Neuronal stem cell (in vitro differentiated cells): ENCODE data around the gene ALPK3.

ENCODE experiments used
- DNase-seq: peaks from one replicate; pipeline ENCODE4 v3.0.0-alpha.2; 2013; ENCODE audit warnings: low spot score
- H2AFZ ChIP-seq: one replicate; pipeline ENCODE4 v1.6.1; 2013; ENCODE audit warnings: mild to moderate bottlenecking, low read length, inconsistent platforms
- H2AK5ac ChIP-seq: 2 replicates; pipeline ENCODE4 v1.6.1; 2013; ENCODE audit warnings: low read depth, mild to moderate bottlenecking, inconsistent platforms, low read length, moderate library complexity, mixed read lengths
- H2BK120ac ChIP-seq: 2 replicates; pipeline ENCODE4 v1.6.1; 2013; ENCODE audit warnings: low read depth, mild to moderate bottlenecking, inconsistent platforms, low read length, moderate library complexity, mixed read lengths
- H2BK12ac ChIP-seq: one replicate; pipeline ENCODE4 v1.6.1; 2013; ENCODE audit warnings: low read length, inconsistent platforms
- H2BK15ac ChIP-seq: 2 replicates; pipeline ENCODE4 v1.6.1; 2013; ENCODE audit warnings: mild to moderate bottlenecking, low read length, inconsistent platforms, mixed read lengths
- H2BK5ac ChIP-seq: one replicate; pipeline ENCODE4 v1.6.1; 2013; ENCODE audit warnings: inconsistent platforms, mild to moderate bottlenecking, low read length, moderate library complexity
- H3K14ac ChIP-seq: one replicate; pipeline ENCODE4 v1.6.1; 2013; ENCODE audit warnings: low read length, inconsistent platforms
- H3K18ac ChIP-seq: 2 replicates; pipeline ENCODE4 v1.6.1; 2013; ENCODE audit warnings: low read length, inconsistent platforms
- H3K23ac ChIP-seq: 2 replicates; pipeline ENCODE4 v1.6.1; 2013; ENCODE audit warnings: low read depth, mild to moderate bottlenecking, mixed read lengths, low read length, inconsistent platforms; ENCODE audit not compliant: poor library complexity
- H3K27ac ChIP-seq: replicated peaks from 3 replicates; pipeline ENCODE4 v1.5.1; 2013; ENCODE audit warnings: low read length, inconsistent platforms
- H3K27me3 ChIP-seq, 3 experiments: 2 replicates each; pipeline ENCODE4 v1.6.1; 2013; ENCODE audit warnings: low read length in 3 of 3, mild to moderate bottlenecking in 2 of 3, inconsistent platforms in 1 of 3, low read depth in 1 of 3, mixed read lengths in 1 of 3, moderate library complexity in 1 of 3; ENCODE audit not compliant: control insufficient read depth in 3 of 3, insufficient read depth in 3 of 3
- H3K36me3 ChIP-seq, 2 donors: replicated peaks in 1 of 2; 2 replicates each; pipeline ENCODE4 v1.6.1; 2013; ENCODE audit warnings: low read length in 2 of 2; ENCODE audit not compliant: control insufficient read depth in 2 of 2, insufficient read depth in 2 of 2
- H3K4ac ChIP-seq: 2 replicates; pipeline ENCODE4 v1.6.1; 2013; ENCODE audit warnings: inconsistent platforms, mild to moderate bottlenecking, low read length, moderate library complexity
- H3K4me1 ChIP-seq, 2 donors: 1 replicate in 1 of 2; 2 replicates in 1 of 2; pipeline ENCODE4 v1.6.1; 2013; ENCODE audit warnings: low read length in 2 of 2, low read depth in 1 of 2; ENCODE audit not compliant: control insufficient read depth in 2 of 2, insufficient read depth in 1 of 2
- H3K4me2 ChIP-seq: one replicate; pipeline ENCODE4 v1.6.1; 2013; ENCODE audit warnings: mild to moderate bottlenecking, low read length, inconsistent platforms; ENCODE audit not compliant: insufficient read depth, poor library complexity, severe bottlenecking
- H3K4me3 ChIP-seq, 2 donors: 2 replicates each; pipeline ENCODE4 v1.5.1; 2013; ENCODE audit warnings: low read length in 2 of 2, mild to moderate bottlenecking in 2 of 2, inconsistent platforms in 1 of 2, moderate library complexity in 1 of 2
- H3K79me1 ChIP-seq: one replicate; pipeline ENCODE4 v1.6.1; 2013; ENCODE audit warnings: low read depth, mild to moderate bottlenecking, inconsistent platforms, low read length, moderate library complexity
- H3K9ac ChIP-seq: one replicate; pipeline ENCODE4 v1.6.1; 2013; ENCODE audit warnings: mild to moderate bottlenecking, low read depth, low read length, inconsistent platforms; ENCODE audit not compliant: poor library complexity
- H3K9me3 ChIP-seq, 2 donors: replicated peaks in 1 of 2; 2 replicates each; pipeline versions ENCODE3 to v1.6.1; 2013; ENCODE audit warnings: low read length in 2 of 2, mild to moderate bottlenecking in 2 of 2, inconsistent platforms in 1 of 2, low read depth in 1 of 2, mixed read lengths in 1 of 2, moderate library complexity in 1 of 2; ENCODE audit not compliant: control insufficient read depth in 2 of 2, insufficient read depth in 1 of 2
- H4K8ac ChIP-seq: one replicate; pipeline ENCODE4 v1.6.1; 2013; ENCODE audit warnings: low read depth, mild to moderate bottlenecking, inconsistent platforms, low read length, moderate library complexity
- H4K91ac ChIP-seq: one replicate; pipeline ENCODE4 v1.6.1; 2013; ENCODE audit warnings: low read length, low read depth, mild to moderate bottlenecking, inconsistent platforms; ENCODE audit not compliant: poor library complexity
- WGBS, 2 donors: extraction: QIAGEN DNeasy Blood & Tissue Kit; methylation state at CpG; one replicate each; pipeline ENCODE4 v1.1.7; 2013; ENCODE audit warnings: missing lambda C conversion rate in 2 of 2, mixed read lengths in 1 of 2; ENCODE audit not compliant: insufficient read length in 2 of 2, insufficient replicate concordance in 1 of 2; ENCODE audit errors: extremely low coverage in 2 of 2; 5-methylcytosine and 5-hydroxymethylcytosine counted together

ALPK3 gene

GRCh38 chr15:84800365-84800806 lies 16.8 kb upstream of the ALPK3 start:
- Histone ChIP-seq H2AK5ac (no peak overlapping the region), H3K9ac (no peak overlapping the region), H3K4ac (no peak overlapping the region), H3K4me1 (no peaks in the 10 kb centered on the region), H2BK15ac (no peak overlapping the region), H3K23ac (no peak overlapping the region), H3K14ac (no peak overlapping the region), H4K8ac (no peak overlapping the region), H3K27ac (no peak overlapping the region), H3K79me1 (no peaks in the 10 kb centered on the region), H2BK12ac (no peak overlapping the region), H2BK5ac (no peak overlapping the region), H3K4me2 (no peak overlapping the region), H3K36me3 (peaks cover 26 to 86% of the 10 kb centered on the region in 2 donors), H3K27me3 (no peaks in the 10 kb centered on the region), H4K91ac (no peak overlapping the region), H3K18ac (no peak overlapping the region), H3K4me3 (no peak overlapping the region), H2BK120ac (no peak overlapping the region), H3K9me3 (no peaks in the 10 kb centered on the region), H2AFZ (no peak overlapping the region)
- no peak for DNase-seq
- WGBS, 2 donors = no CpG with 5 or more reads among the region's 3 CpGs

- H3K27me3 ChIP-seq = no peaks in the 10 kb centered on the region
Measured at GRCh38 chr15:84804005-84804900, 12.9 kb upstream of the ALPK3 start.

GRCh38 chr15:84805221-84805620 lies 11.9 kb upstream of the ALPK3 start:
- no peak for DNase-seq
- Histone ChIP-seq H2BK12ac (no peak overlapping the region), H3K4ac (no peak overlapping the region), H4K91ac (no peak overlapping the region), H2BK5ac (no peak overlapping the region), H3K9me3 (no peaks in the 10 kb centered on the region), H3K14ac (no peak overlapping the region), H2BK15ac (no peak overlapping the region), H3K4me3 (no peak overlapping the region), H2AK5ac (no peak overlapping the region), H3K18ac (no peak overlapping the region), H3K23ac (no peak overlapping the region), H3K36me3 (peaks cover 6 to 53% of the 10 kb centered on the region in 2 donors), H3K27ac (no peak overlapping the region), H3K4me2 (no peak overlapping the region), H2AFZ (no peak overlapping the region), H2BK120ac (no peak overlapping the region), H3K9ac (no peak overlapping the region), H3K79me1 (no peaks in the 10 kb centered on the region), H4K8ac (no peak overlapping the region), H3K4me1 (peaks cover 0 to 7% of the 10 kb centered on the region in 2 donors), H3K27me3 (no peaks in the 10 kb centered on the region)
- no CpG with 5 or more reads among the region's 1 CpG for WGBS, 2 donors

More at GRCh38 chr15:84804005-84804900, 12.9 kb upstream of the ALPK3 start:
- Histone ChIP-seq H3K23ac (no peak overlapping the region), H3K27ac (no peak overlapping the region), H2AK5ac (no peak overlapping the region), H3K4me2 (no peak overlapping the region), H3K9me3 (no peaks in the 10 kb centered on the region), H3K4ac (no peak overlapping the region), H2BK5ac (no peak overlapping the region), H3K18ac (peak overlapping the region; percentile 72), H3K4me3 (no peak overlapping the region), H2BK12ac (no peak overlapping the region), H3K14ac (no peak overlapping the region), H3K36me3 (peaks cover 15 to 63% of the 10 kb centered on the region in 2 donors), H4K8ac (no peak overlapping the region), H2BK15ac (no peak overlapping the region), H2BK120ac (no peak overlapping the region), H3K79me1 (no peaks in the 10 kb centered on the region), H3K4me1 (peaks cover 0 to 7% of the 10 kb centered on the region in 2 donors), H2AFZ (no peak overlapping the region), H3K9ac (no peak overlapping the region), H4K91ac (no peak overlapping the region)
- no CpG with 5 or more reads among the region's 4 CpGs for WGBS, 2 donors
- no peak for DNase-seq

GRCh38 chr15:84807228-84807627 lies 9.9 kb upstream of the ALPK3 start:
- H3K79me1 ChIP-seq = no peaks in the 10 kb centered on the region
- no peak overlapping the region for H3K9ac ChIP-seq
- no peaks in the 10 kb centered on the region for H3K9me3 ChIP-seq
- no peak overlapping the region for H2BK15ac ChIP-seq
- H3K14ac ChIP-seq = no peak overlapping the region
- H3K27me3 ChIP-seq = no peaks in the 10 kb centered on the region
- no peak overlapping the region for H2BK12ac ChIP-seq
- no CpG with 5 or more reads among the region's 3 CpGs for whole genome bisulfite sequencing, 2 donors
- no peak overlapping the region for H3K27ac ChIP-seq
- no peak overlapping the region for H3K18ac ChIP-seq
- no peak overlapping the region for H3K4ac ChIP-seq
- H3K4me1 ChIP-seq = peaks cover 0 to 7% of the 10 kb centered on the region in 2 donors
- no peak overlapping the region for H4K91ac ChIP-seq
- H2BK120ac ChIP-seq = no peak overlapping the region
- H3K36me3 ChIP-seq = peaks cover 2 to 35% of the 10 kb centered on the region in 2 donors
- no peak overlapping the region for H3K4me2 ChIP-seq
- H2AFZ ChIP-seq = no peak overlapping the region
- no peak overlapping the region for H2AK5ac ChIP-seq
- H3K4me3 ChIP-seq = no peak overlapping the region
- H4K8ac ChIP-seq = no peak overlapping the region
- H2BK5ac ChIP-seq = no peak overlapping the region
- H3K23ac ChIP-seq = no peak overlapping the region
- no peak for DNase-seq
